ENCODE measurements around the gene DOC2B. TPM values are rescaled to one million over a fixed set of nuclear protein-coding genes. Genes with fewer than 3 reads are reported as not detected.

The DOC2B gene
- total RNA-seq, 4 donors from 2014 or later: 10.4 to 18.0 (median 14.6) TPM

GRCh38 chr17:223723-224471 lies 42.4 kb upstream of the DOC2B start:
- intact Hi-C loops (cut with DNase I): no loop called here
- Histone ChIP-seq H3K4me3 (no peak overlapping the region), H3K9me3 (no peaks in the 10 kb centered on the region), H3K36me3 (no peaks in the 10 kb centered on the region), H3K27ac (replicated peaks in 1 of 4) (no peak overlapping the region), H3K4me1 (peaks cover 0 to 11% (median 1%) of the 10 kb centered on the region in 4 donors), H3K27me3 (no peaks in the 10 kb centered on the region)
- 93% methylated on average over 11 of the region's 12 CpGs for WGBS
- TF ChIP-seq POLR2AphosphoS5 (IDR thresholded peaks at IDR 0.05): no peak
- no peak for TF ChIP-seq EP300 (IDR thresholded peaks at IDR 0.05)
- TF ChIP-seq CTCF (IDR thresholded peaks at IDR 0.05): no peak
- TF ChIP-seq POLR2A (IDR thresholded peaks at IDR 0.05; ENCODE audit: low read depth): no peak
- DNase-seq (ENCODE audit: extremely low spot score): no peak

- no peak overlapping the region for H3K27ac ChIP-seq (replicated peaks in 1 of 4)
- no peak for TF ChIP-seq POLR2AphosphoS5 (IDR thresholded peaks at IDR 0.05)
- TF ChIP-seq CTCF (IDR thresholded peaks at IDR 0.05): no peak
- TF ChIP-seq EP300 (IDR thresholded peaks at IDR 0.05): no peak
- TF ChIP-seq POLR2A (IDR thresholded peaks at IDR 0.05; ENCODE audit: low read depth): no peak
- H3K36me3 ChIP-seq: no peaks in the 10 kb centered on the region
- DNase-seq (ENCODE audit: extremely low spot score): no peak
- no peak overlapping the region for H3K4me3 ChIP-seq
- H3K9me3 ChIP-seq: no peaks in the 10 kb centered on the region
- peaks cover 0 to 4% (median 1%) of the 10 kb centered on the region in 4 donors for H3K4me1 ChIP-seq
- WGBS: 65% methylated on average over 8 of the region's 8 CpGs
- no peaks in the 10 kb centered on the region for H3K27me3 ChIP-seq
- intact Hi-C loops (cut with DNase I): no loop called here
Observed at GRCh38 chr17:222172-222571, 40.7 kb upstream of the DOC2B start.

GRCh38 chr17:219696-220095 lies 38.2 kb upstream of the DOC2B start:
- Histone ChIP-seq H3K9me3 (no peaks in the 10 kb centered on the region), H3K27me3 (no peaks in the 10 kb centered on the region), H3K36me3 (no peaks in the 10 kb centered on the region), H3K27ac (replicated peaks in 1 of 4) (no peak overlapping the region), H3K4me3 (no peak overlapping the region), H3K4me1 (peaks cover 0 to 4% (median 0%) of the 10 kb centered on the region in 4 donors)
- intact Hi-C loops (cut with DNase I): no loop called here
- WGBS: 94% methylated on average over 4 of the region's 10 CpGs
- no peak for TF ChIP-seq EP300 (IDR thresholded peaks at IDR 0.05)
- TF ChIP-seq CTCF (IDR thresholded peaks at IDR 0.05): no peak
- no peak for TF ChIP-seq POLR2A (IDR thresholded peaks at IDR 0.05; ENCODE audit: low read depth)
- TF ChIP-seq POLR2AphosphoS5 (IDR thresholded peaks at IDR 0.05): no peak
- DNase-seq (ENCODE audit: extremely low spot score): no peak

GRCh38 chr17:218432-219110 lies 37.1 kb upstream of the DOC2B start:
- 76% methylated on average over 7 of the region's 8 CpGs for WGBS
- H3K27me3 ChIP-seq: no peaks in the 10 kb centered on the region
- no peak for DNase-seq (ENCODE audit: extremely low spot score)

More at GRCh38 chr17:218432-219110, 37.1 kb upstream of the DOC2B start:
- TF ChIP-seq CTCF (IDR thresholded peaks at IDR 0.05): no peak
- no peak for TF ChIP-seq POLR2AphosphoS5 (IDR thresholded peaks at IDR 0.05)
- TF ChIP-seq EP300 (IDR thresholded peaks at IDR 0.05): no peak
- TF ChIP-seq POLR2A (IDR thresholded peaks at IDR 0.05; ENCODE audit: low read depth): no peak
- Histone ChIP-seq H3K36me3 (no peaks in the 10 kb centered on the region), H3K4me3 (no peak overlapping the region), H3K9me3 (no peaks in the 10 kb centered on the region), H3K27ac (replicated peaks in 1 of 4) (no peak overlapping the region), H3K4me1 (peaks cover 0 to 4% (median 0%) of the 10 kb centered on the region in 4 donors)
- intact Hi-C loops (cut with DNase I): no loop called here

Data from esophagus muscularis mucosa (tissue), 4 donors.